HG02884 (cell line): ENCODE results near the gene POLR1C.
"Not testable (repeated sequence)": the region's sequence is repeated elsewhere in the genome, so short reads cannot be mapped to it uniquely, and the experiment has no call there.

Experiments
- ATAC-seq: cut with Tn5 transposase; IDR thresholded peaks from one replicate; pipeline ENCODE4 v1.9.1; 2021; ENCODE audit warnings: mild to moderate bottlenecking, moderate library complexity; ENCODE audit not compliant: unreplicated experiment

POLR1C gene

GRCh38 chr6:43557620-43558019 is 40.7 kb downstream of the POLR1C start:
- not testable (repeated sequence) for ATAC-seq

- no peak for ATAC-seq
Observed at GRCh38 chr6:43559328-43559727, 42.4 kb downstream of the POLR1C start.

GRCh38 chr6:43570876-43571441 is 54.1 kb downstream of the POLR1C start:
- no peak for ATAC-seq
